Transverse colon (tissue), 4 donors: ENCODE data around the gene OR10A5. TPM values are rescaled to one million over a fixed set of nuclear protein-coding genes. Genes with fewer than 3 reads are reported as not detected.

Source experiments
- DNase-seq: peaks from one replicate; pipeline ENCODE4 v3.0.0-alpha.2; 2019
- H3K27ac ChIP-seq, 4 donors: fragments of 200-600 bp; sonication (generic); 2 replicates each; pipeline ENCODE4 v1.5.1; 2016 to 2018; ENCODE audit warnings: inconsistent platforms in 4 of 4
- H3K27me3 ChIP-seq: fragments of 200-600 bp; sonication (generic); 2 replicates; pipeline ENCODE4 v1.5.1; 2017; ENCODE audit warnings: inconsistent platforms
- H3K36me3 ChIP-seq, 4 donors: fragments of 200-600 bp; sonication (generic); 2 replicates each; pipeline ENCODE4 v1.5.1; 2017 to 2019; ENCODE audit warnings: inconsistent platforms in 4 of 4
- H3K4me1 ChIP-seq, 4 donors: fragments of 200-600 bp; sonication (generic); 2 replicates each; pipeline ENCODE4 v1.5.1; 2017 to 2020; ENCODE audit warnings: inconsistent platforms in 4 of 4
- H3K4me3 ChIP-seq, 4 donors: fragments of 200-600 bp; sonication (generic); 1 replicate in 1 of 4; 2 replicates in 3 of 4; pipeline versions ENCODE4 v1.5.1 to v1.6.1; 2017 to 2019; ENCODE audit warnings: inconsistent platforms in 4 of 4
- H3K9me3 ChIP-seq, 2 donors: fragments of 200-600 bp; sonication (generic); 2 replicates each; pipeline ENCODE4 v1.5.1; 2017 to 2019; ENCODE audit warnings: inconsistent platforms in 2 of 2
- CTCF ChIP-seq, 5 experiments: fragments of 200-600 bp in 3 of 5; fragments of 450-650 bp in 2 of 5; sonication (generic) in 3 of 5; IDR thresholded peaks; 1 replicate in 2 of 5; 2 replicates in 3 of 5; pipeline ENCODE4 v1.5.1; 2016 to 2017; ENCODE audit warnings: antibody characterized with exemption in 5 of 5, inconsistent platforms in 3 of 5, mild to moderate bottlenecking in 2 of 5, moderate library complexity in 1 of 5
- EP300 ChIP-seq: sonication (generic); formaldehyde crosslinking; IDR thresholded peaks from one replicate; pipeline ENCODE4 v1.6.1; 2017; ENCODE audit warnings: antibody characterized with exemption, low read depth
- POLR2A ChIP-seq: fragments of 450-650 bp; IDR thresholded peaks from one replicate; pipeline ENCODE4 v1.6.1; 2016; ENCODE audit warnings: antibody characterized with exemption, mild to moderate bottlenecking, moderate library complexity
- POLR2AphosphoS5 ChIP-seq, 3 donors: sonication (generic); formaldehyde crosslinking; IDR thresholded peaks; one replicate each; pipeline ENCODE4 v1.6.1; 2016; ENCODE audit warnings: antibody characterized with exemption in 3 of 3
- WGBS, 2 donors: methylation state at CpG; one replicate each; pipeline ENCODE4 v1.1.5; 2018; ENCODE audit warnings: low coverage in 1 of 2; 5-methylcytosine and 5-hydroxymethylcytosine counted together
- in situ Hi-C, 4 donors: fragments of 200-750 bp; cut with MboI; loops; one replicate each; pipeline versions ENCODE4 v1.15.0 to v1.15.1; 2017; ENCODE audit warnings: low sequenced_read_pairs in 3 of 4, low pct_ligation_motif_present in 1 of 4, low pct_unique_long_range_greater_than_20kb in 1 of 4
- intact Hi-C: fragments of 100-400 bp; cut with DNase I; formaldehyde crosslinking; loops from one replicate; pipeline ENCODE4 v1.15.1; 2023; ENCODE audit warnings: low total_unique reads
- total RNA-seq, 4 donors: library from RNA; depleted of rRNA; stranded (reverse); fragments of >200 nt; gene quantifications; one replicate each; pipeline ENCODE4 v1.1.0, GENCODE V29; 2016

OR10A5 gene
- total RNA-seq, 4 donors from 2014 or later, result not detected

- no peak within 1 kb of the TSS for H3K4me3 ChIP-seq
- no peaks in the 10 kb centered on the region for H3K27me3 ChIP-seq
- WGBS, 2 donors, result 43 to 54% methylated on average over 1 of the region's 1 CpG
- no peak within 1 kb of the TSS for H3K27ac ChIP-seq
- no peak for TF ChIP-seq POLR2AphosphoS5 (IDR thresholded peaks at IDR 0.05)
- no peak for TF ChIP-seq CTCF (IDR thresholded peaks at IDR 0.05)
- TF ChIP-seq POLR2A, result no peak
- no peak for TF ChIP-seq EP300
- H3K36me3 ChIP-seq, result no peaks in the 10 kb centered on the region
- intact Hi-C loops, result no loop called here
- in situ Hi-C loops, result no loop called here
- DNase-seq, result no peak
- no peaks in the 10 kb centered on the region for H3K9me3 ChIP-seq
- no peaks in the 10 kb centered on the region for H3K4me1 ChIP-seq
These were observed 17.5 kb downstream of the OR10A5 start, which contains the start of gene OR10A2 for GRCh38 chr11:6862961-6863360. Gene OR10A2, plus strand, starts transcription at chr11:6863057. Its CDS starts 6,698 bp downstream, at chr11:6869755.

GRCh38 chr11:6864438-6864837 lies 19.0 kb downstream of the OR10A5 start:
- H3K4me1 ChIP-seq, result no peaks in the 10 kb centered on the region
- no peak overlapping the region for H3K27ac ChIP-seq
- H3K36me3 ChIP-seq, result no peaks in the 10 kb centered on the region
- no peak overlapping the region for H3K4me3 ChIP-seq
- in situ Hi-C loops (no loop called here), intact Hi-C loops (no loop called here)
- no peaks in the 10 kb centered on the region for H3K27me3 ChIP-seq
- no peaks in the 10 kb centered on the region for H3K9me3 ChIP-seq
- TF ChIP-seq CTCF (IDR thresholded peaks at IDR 0.05) (no peak), EP300 (no peak), POLR2AphosphoS5 (IDR thresholded peaks at IDR 0.05) (no peak), POLR2A (no peak)
- DNase-seq, result no peak
- WGBS, 2 donors, result 73 to 75% methylated on average over 1 of the region's 1 CpG

GRCh38 chr11:6871278-6871677 lies 25.8 kb downstream of the OR10A5 start:
- Histone ChIP-seq H3K4me3 (no peak overlapping the region), H3K27me3 (no peaks in the 10 kb centered on the region), H3K36me3 (no peaks in the 10 kb centered on the region), H3K4me1 (no peaks in the 10 kb centered on the region), H3K27ac (no peak overlapping the region), H3K9me3 (no peaks in the 10 kb centered on the region)
- intact Hi-C loops (no loop called here), in situ Hi-C loops (no loop called here)
- TF ChIP-seq EP300, result no peak
- no peak for TF ChIP-seq CTCF (IDR thresholded peaks at IDR 0.05)
- TF ChIP-seq POLR2AphosphoS5 (IDR thresholded peaks at IDR 0.05), result no peak
- TF ChIP-seq POLR2A, result no peak
- no peak for DNase-seq
- 88 to 100% methylated on average over 1 of the region's 1 CpG for WGBS, 2 donors

GRCh38 chr11:6875761-6876160 lies 30.3 kb downstream of the OR10A5 start:
- no peaks in the 10 kb centered on the region for H3K9me3 ChIP-seq
- H3K4me3 ChIP-seq, result no peak overlapping the region

More at GRCh38 chr11:6875761-6876160, 30.3 kb downstream of the OR10A5 start:
- in situ Hi-C loops, result no loop called here
- no peak for DNase-seq
- H3K4me1 ChIP-seq, result no peaks in the 10 kb centered on the region
- intact Hi-C loops, result no loop called here
- no peaks in the 10 kb centered on the region for H3K36me3 ChIP-seq
- 86 to 91% methylated on average over 1 to 2 of the region's 2 CpGs for WGBS, 2 donors
- H3K27ac ChIP-seq, result no peak overlapping the region
- no peaks in the 10 kb centered on the region for H3K27me3 ChIP-seq
- TF ChIP-seq EP300, result no peak
- no peak for TF ChIP-seq CTCF (IDR thresholded peaks at IDR 0.05)
- no peak for TF ChIP-seq POLR2A
- no peak for TF ChIP-seq POLR2AphosphoS5 (IDR thresholded peaks at IDR 0.05)
